GM23338 (cell line): Measurements from ENCODE around the gene GOLGA6D. TPM values are rescaled to one million over a fixed set of nuclear protein-coding genes. Genes with fewer than 3 reads are reported as not detected.
A peak's percentile ranks its signal among the peaks of the same experiment; 100 is the strongest.

Source experiments
- ATAC-seq: fragments of 200-7000 bp; cut with Tn5 transposase; 3 replicates; pipeline ENCODE4 v1.9.1; 2020
- DNase-seq: peaks from one replicate; pipeline ENCODE4 v3.0.0-alpha.2; 2015; ENCODE audit warnings: low spot score
- H2AFZ ChIP-seq: fragments of 200-600 bp; sonication (generic); 2 replicates; pipeline ENCODE4 v1.8.0; 2016; ENCODE audit warnings: antibody characterized with exemption, mild to moderate bottlenecking, moderate library complexity
- H3F3A ChIP-seq: fragments of 200-600 bp; sonication (generic); replicated peaks from 2 replicates; pipeline ENCODE4 v1.8.0; 2017; ENCODE audit warnings: antibody characterized with exemption, mixed run types, low read depth
- H3K27ac ChIP-seq: fragments of 200-600 bp; sonication (generic); 2 replicates; pipeline ENCODE4 v1.6.1; 2016; ENCODE audit warnings: low read depth
- H3K27me3 ChIP-seq: fragments of 200-600 bp; sonication (generic); 2 replicates; pipeline ENCODE4 v1.8.0; 2016; ENCODE audit warnings: mild to moderate bottlenecking, mixed run types, moderate library complexity; ENCODE audit not compliant: insufficient read depth
- H3K36me3 ChIP-seq: fragments of 200-600 bp; sonication (generic); 2 replicates; pipeline ENCODE4 v1.8.0; 2016; ENCODE audit warnings: mild to moderate bottlenecking; ENCODE audit not compliant: insufficient read depth
- H3K4me1 ChIP-seq: fragments of 200-600 bp; sonication (generic); 2 replicates; pipeline ENCODE4 v1.8.0; 2016; ENCODE audit warnings: mild to moderate bottlenecking, moderate library complexity; ENCODE audit not compliant: insufficient read depth
- H3K4me2 ChIP-seq: fragments of 200-600 bp; sonication (generic); 2 replicates; pipeline ENCODE4 v1.7.1; 2017; ENCODE audit warnings: mixed run types
- H3K4me3 ChIP-seq: fragments of 200-600 bp; sonication (generic); 2 replicates; pipeline ENCODE4 v1.6.1; 2016; ENCODE audit warnings: mixed run types
- H3K79me2 ChIP-seq: fragments of 200-600 bp; sonication (generic); replicated peaks from 2 replicates; pipeline ENCODE4 v1.8.0; 2017; ENCODE audit warnings: mild to moderate bottlenecking; ENCODE audit not compliant: insufficient read depth
- H3K9me2 ChIP-seq: fragments of 200-600 bp; sonication (generic); 2 replicates; pipeline ENCODE4 v1.8.0; 2017; ENCODE audit not compliant: insufficient read depth
- H4K20me1 ChIP-seq: fragments of 200-600 bp; sonication (generic); replicated peaks from 2 replicates; pipeline ENCODE4 v1.8.0; 2017; ENCODE audit warnings: mild to moderate bottlenecking; ENCODE audit not compliant: insufficient read depth
- H3K27ac Mint-ChIP-seq: 2 replicates; pipeline ENCODE4 v1.8.0; 2020; ENCODE audit warnings: inconsistent platforms, mild to moderate bottlenecking, moderate library complexity, mixed read lengths
- H3K27me3 Mint-ChIP-seq: 3 replicates; pipeline ENCODE4 v1.8.0; 2022; ENCODE audit warnings: low read depth, mild to moderate bottlenecking, moderate library complexity, mixed read lengths, inconsistent platforms; ENCODE audit not compliant: insufficient read depth, poor library complexity
- H3K36me3 Mint-ChIP-seq: 3 replicates; pipeline ENCODE4 v1.8.0; 2021; ENCODE audit warnings: low read depth, mild to moderate bottlenecking, inconsistent platforms, moderate library complexity, mixed read lengths
- H3K4me1 Mint-ChIP-seq: 3 replicates; pipeline ENCODE4 v1.8.0; 2020; ENCODE audit warnings: mild to moderate bottlenecking, inconsistent platforms, mixed read lengths
- H3K4me3 Mint-ChIP-seq: 3 replicates; pipeline ENCODE4 v1.8.0; 2021; ENCODE audit warnings: moderate library complexity, mild to moderate bottlenecking, inconsistent platforms, mixed read lengths
- H3K9me3 Mint-ChIP-seq: 3 replicates; pipeline ENCODE4 v1.8.0; 2020; ENCODE audit warnings: moderate library complexity, mild to moderate bottlenecking, inconsistent platforms, mixed read lengths
- CREB1 ChIP-seq: fragments of 250-450 bp; sonication (Bioruptor Pico); IDR thresholded peaks from 2 replicates; pipeline ENCODE4 v1.5.0; 2020; ENCODE audit warnings: low read depth, mild to moderate bottlenecking, moderate library complexity
- CTCF ChIP-seq, 2 experiments: fragments of 200-600 bp in 1 of 2; sonication (generic) in 1 of 2; conservative IDR thresholded peaks; 2 replicates each; pipeline versions ENCODE4 v1.5.1 to v1.6.1; 2016 to 2017; ENCODE audit warnings: antibody characterized with exemption in 2 of 2, low read depth in 2 of 2, mild to moderate bottlenecking in 2 of 2, moderate library complexity in 1 of 2
- EZH2 ChIP-seq: fragments of 200-600 bp; sonication (generic); IDR thresholded peaks from one replicate; pipeline ENCODE4 v1.8.0; 2017; ENCODE audit warnings: antibody characterized with exemption, mild to moderate bottlenecking, low read depth; ENCODE audit not compliant: unreplicated experiment
- EZH2phosphoT487 ChIP-seq: fragments of 200-600 bp; sonication (generic); IDR thresholded peaks from one replicate; pipeline ENCODE4 v1.8.1; 2018; ENCODE audit warnings: antibody characterized with exemption; ENCODE audit not compliant: unreplicated experiment
- JUNB ChIP-seq: IDR thresholded peaks from one replicate; pipeline ENCODE4 v1.6.1; 2016; ENCODE audit warnings: antibody characterized with exemption; ENCODE audit not compliant: unreplicated experiment
- NANOG ChIP-seq: IDR thresholded peaks from 2 replicates; pipeline ENCODE4 v1.6.1; 2016; ENCODE audit warnings: antibody characterized with exemption, borderline replicate concordance
- POLR2AphosphoS5 ChIP-seq: IDR thresholded peaks from 2 replicates; pipeline ENCODE4 v1.6.1; 2016; ENCODE audit warnings: antibody characterized with exemption, low read depth
- STAT1 ChIP-seq: IDR thresholded peaks from one replicate; pipeline ENCODE4 v1.6.1; 2016; ENCODE audit warnings: antibody characterized with exemption; ENCODE audit not compliant: unreplicated experiment
- ZNF114 ChIP-seq: fragments of 250-450 bp; sonication (Bioruptor Pico); IDR thresholded peaks from 2 replicates; pipeline ENCODE4 v1.5.0; 2020; ENCODE audit warnings: mild to moderate bottlenecking, moderate library complexity
- ZNF331 ChIP-seq: fragments of 250-450 bp; sonication (Bioruptor Pico); IDR thresholded peaks from 2 replicates; pipeline ENCODE4 v1.5.0; 2020; ENCODE audit warnings: low read depth, mild to moderate bottlenecking, moderate library complexity
- ZNF462 ChIP-seq: fragments of 250-450 bp; sonication (Bioruptor Pico); IDR thresholded peaks from 2 replicates; pipeline ENCODE4 v1.5.0; 2020; ENCODE audit warnings: mild to moderate bottlenecking, moderate library complexity
- polyA plus RNA-seq: library from polyadenylated mRNA; unstranded; fragments of >200 nt; fragmentation: Nextera tagmentation; extraction: Ambion mirVana; gene quantifications from 2 replicates; pipeline ENCODE4 v1.2.1, GENCODE V29; 2016
- total RNA-seq: library from RNA; depleted of rRNA; stranded (reverse); fragments of >200 nt; shearing (Covaris generic); gene quantifications from 2 replicates; pipeline ENCODE4 v1.2.3, GENCODE V29; 2014
- TF ChIP-seq, protein P1 (sequence below): IDR thresholded peaks from 2 replicates; pipeline ENCODE4 v1.6.1; 2016; ENCODE audit warnings: antibody characterized with exemption

Gene GOLGA6D
- total and polyA plus RNA-seq, 2 experiments from 2014 or later: 0.99 to 1.0 TPM

DNA sequence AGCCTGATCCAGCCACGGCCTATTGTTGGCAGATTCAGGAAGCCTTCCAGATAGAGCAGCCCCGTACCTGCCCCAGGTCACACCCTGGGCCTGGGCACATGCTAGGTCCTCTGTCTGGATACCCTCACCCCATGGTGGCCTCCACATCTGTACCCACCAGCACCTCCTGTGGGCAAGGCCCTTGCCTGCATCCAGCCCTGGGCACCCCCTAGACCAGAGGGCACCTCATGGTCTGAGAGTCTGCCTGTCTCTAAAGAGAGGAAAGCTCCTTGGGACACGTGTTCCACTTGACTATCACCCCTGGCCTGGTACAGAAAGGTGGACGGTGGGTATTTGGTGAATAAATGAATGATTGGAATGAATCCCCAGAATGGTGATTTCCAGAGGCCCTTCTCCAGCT, 44.4 kb downstream of the GOLGA6D start:
- no peaks in the 10 kb centered on the region for H3K9me2 ChIP-seq
- H3K4me2 ChIP-seq: no peak overlapping the region
- H3K4me3 Mint-ChIP-seq: no peak overlapping the region
- no peak overlapping the region for H3K27ac Mint-ChIP-seq
- H4K20me1 ChIP-seq: no peaks in the 10 kb centered on the region
- H3K27me3 Mint-ChIP-seq: peaks cover 4% of the 10 kb centered on the region
- no peaks in the 10 kb centered on the region; the same call in 2 of the 3 replicates for H3K36me3 Mint-ChIP-seq
- H3K27ac ChIP-seq: no peak overlapping the region
- TF ChIP-seq ZNF114 (CRISPR knock-in tag) (no peak), CTCF (conservative IDR thresholded peaks at IDR 0.05; ENCODE audit: low read depth in 2 of 2) (peak; percentile 19 to 38; a peak in 3 of 4 replicates)
- no peaks in the 10 kb centered on the region for H3K27me3 ChIP-seq
- no peaks in the 10 kb centered on the region for H3K9me3 Mint-ChIP-seq
- H3F3A ChIP-seq: no peaks in the 10 kb centered on the region
- H3K36me3 ChIP-seq: no peaks in the 10 kb centered on the region
- H2AFZ ChIP-seq: no peak overlapping the region
- ATAC-seq: peak; percentile 64
- no peaks in the 10 kb centered on the region for H3K4me1 Mint-ChIP-seq
- no peak overlapping the region for H3K4me3 ChIP-seq
- no peaks in the 10 kb centered on the region for H3K79me2 ChIP-seq
- peak; percentile 17 for DNase-seq
- no peaks in the 10 kb centered on the region for H3K4me1 ChIP-seq

- TF ChIP-seq JUNB (no peak), CREB1 (CRISPR knock-in tag) (no peak), EZH2phosphoT487 (no peak), ZNF462 (CRISPR knock-in tag) (no peak), STAT1 (no peak), ZNF331 (CRISPR knock-in tag) (no peak), ZNF114 (CRISPR knock-in tag) (no peak), NANOG (no peak), POLR2AphosphoS5 (no peak), EZH2 (no peak)
- TF ChIP-seq, protein P1, sequence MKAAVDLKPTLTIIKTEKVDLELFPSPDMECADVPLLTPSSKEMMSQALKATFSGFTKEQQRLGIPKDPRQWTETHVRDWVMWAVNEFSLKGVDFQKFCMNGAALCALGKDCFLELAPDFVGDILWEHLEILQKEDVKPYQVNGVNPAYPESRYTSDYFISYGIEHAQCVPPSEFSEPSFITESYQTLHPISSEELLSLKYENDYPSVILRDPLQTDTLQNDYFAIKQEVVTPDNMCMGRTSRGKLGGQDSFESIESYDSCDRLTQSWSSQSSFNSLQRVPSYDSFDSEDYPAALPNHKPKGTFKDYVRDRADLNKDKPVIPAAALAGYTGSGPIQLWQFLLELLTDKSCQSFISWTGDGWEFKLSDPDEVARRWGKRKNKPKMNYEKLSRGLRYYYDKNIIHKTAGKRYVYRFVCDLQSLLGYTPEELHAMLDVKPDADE: no peak
- no peak overlapping the region for H3K4me2 ChIP-seq
- peaks cover 3% of the 10 kb centered on the region for H3K27me3 Mint-ChIP-seq
- H3K27ac ChIP-seq: no peak overlapping the region
- H3K4me3 Mint-ChIP-seq: no peak overlapping the region
- H3K36me3 Mint-ChIP-seq: no peaks in the 10 kb centered on the region; the same call in 2 of the 3 replicates
- DNase-seq (no peak), ATAC-seq (no peak)
- no peak overlapping the region for H3K27ac Mint-ChIP-seq
- H3K27me3 ChIP-seq: no peaks in the 10 kb centered on the region
- no peaks in the 10 kb centered on the region for H3K4me1 Mint-ChIP-seq
- H3K4me1 ChIP-seq: no peaks in the 10 kb centered on the region
- no peak overlapping the region for H3K4me3 ChIP-seq
- H4K20me1 ChIP-seq: no peaks in the 10 kb centered on the region
- no peak overlapping the region for H2AFZ ChIP-seq
- no peaks in the 10 kb centered on the region for H3K36me3 ChIP-seq
- H3K9me2 ChIP-seq: no peaks in the 10 kb centered on the region
- no peaks in the 10 kb centered on the region for H3K9me3 Mint-ChIP-seq
- H3F3A ChIP-seq: no peaks in the 10 kb centered on the region
- no peaks in the 10 kb centered on the region for H3K79me2 ChIP-seq
Observed at GRCh38 chr15:75327491-75327890, 44.9 kb downstream of the GOLGA6D start.
